Keratinocyte (primary cell): ENCODE data around the gene ACSL4.

Source experiments
- EZH2 ChIP-seq: IDR thresholded peaks from one replicate; pipeline ENCODE4 v1.6.1; 2012; ENCODE audit warnings: inconsistent platforms, mild to moderate bottlenecking, low read length, moderate library complexity
- TF ChIP-seq, protein P1 (sequence below), 3 experiments: IDR thresholded peaks in 1 of 3; conservative IDR thresholded peaks in 1 of 3; optimal IDR thresholded peaks in 1 of 3; 2 replicates in 2 of 3; 3 replicates in 1 of 3; pipeline versions ENCODE3 to v1.5.1; 2011; ENCODE audit warnings: low read length in 3 of 3, mild to moderate bottlenecking in 3 of 3, moderate library complexity in 2 of 3, control low read depth in 1 of 3, inconsistent platforms in 1 of 3; ENCODE audit not compliant: insufficient read depth in 2 of 3; ENCODE audit errors: extremely low read depth in 1 of 3

DNA sequence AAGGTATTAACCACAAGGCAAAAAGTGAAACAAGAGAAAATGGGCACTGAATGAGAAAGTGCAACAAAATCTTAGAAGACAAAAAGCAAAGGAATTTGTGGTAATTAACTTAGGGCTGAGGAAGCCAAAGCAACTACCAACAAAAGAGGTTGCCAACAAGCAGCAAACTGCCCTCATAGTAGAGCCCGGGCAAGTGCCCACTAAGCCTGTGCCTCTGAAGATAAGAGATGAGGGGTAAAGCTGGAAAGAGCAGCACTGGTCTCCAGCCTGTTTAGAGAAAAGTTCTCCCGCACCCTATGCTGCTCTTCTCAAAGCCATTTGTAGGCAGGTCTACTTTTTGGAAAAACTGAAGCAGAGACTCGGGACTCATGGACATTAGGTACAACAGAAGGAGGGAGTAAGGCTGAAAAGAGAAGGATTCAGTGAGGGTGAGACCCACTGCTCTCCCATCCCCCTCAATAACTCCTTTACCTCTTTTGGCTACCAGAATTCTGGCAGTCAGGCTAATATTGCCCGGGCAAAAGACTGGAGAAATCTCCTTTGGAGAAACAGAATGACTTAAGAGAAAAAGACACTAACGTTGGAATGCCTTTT, 78.4 kb downstream of the ACSL4 start:
- TF ChIP-seq, protein P1, sequence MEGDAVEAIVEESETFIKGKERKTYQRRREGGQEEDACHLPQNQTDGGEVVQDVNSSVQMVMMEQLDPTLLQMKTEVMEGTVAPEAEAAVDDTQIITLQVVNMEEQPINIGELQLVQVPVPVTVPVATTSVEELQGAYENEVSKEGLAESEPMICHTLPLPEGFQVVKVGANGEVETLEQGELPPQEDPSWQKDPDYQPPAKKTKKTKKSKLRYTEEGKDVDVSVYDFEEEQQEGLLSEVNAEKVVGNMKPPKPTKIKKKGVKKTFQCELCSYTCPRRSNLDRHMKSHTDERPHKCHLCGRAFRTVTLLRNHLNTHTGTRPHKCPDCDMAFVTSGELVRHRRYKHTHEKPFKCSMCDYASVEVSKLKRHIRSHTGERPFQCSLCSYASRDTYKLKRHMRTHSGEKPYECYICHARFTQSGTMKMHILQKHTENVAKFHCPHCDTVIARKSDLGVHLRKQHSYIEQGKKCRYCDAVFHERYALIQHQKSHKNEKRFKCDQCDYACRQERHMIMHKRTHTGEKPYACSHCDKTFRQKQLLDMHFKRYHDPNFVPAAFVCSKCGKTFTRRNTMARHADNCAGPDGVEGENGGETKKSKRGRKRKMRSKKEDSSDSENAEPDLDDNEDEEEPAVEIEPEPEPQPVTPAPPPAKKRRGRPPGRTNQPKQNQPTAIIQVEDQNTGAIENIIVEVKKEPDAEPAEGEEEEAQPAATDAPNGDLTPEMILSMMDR (optimal IDR thresholded peaks at IDR 0.05 in 1 of 3, IDR thresholded peaks at IDR 0.05 in 1 of 3, conservative IDR thresholded peaks at IDR 0.05 in 1 of 3; ENCODE audit: extremely low read depth in 1 of 3, insufficient read depth in 2 of 3, low read length in 3 of 3), result no peak
- no peak for TF ChIP-seq EZH2
